Embryonic facial prominence (tissue), 1 donor: ENCODE measurements around the gene ZNF502.

ENCODE experiments used
- DNase-seq: peaks from one replicate; pipeline ENCODE4 v3.0.0-alpha.2; 2016; ENCODE audit errors: extremely low spot score

Gene ZNF502

DNA sequence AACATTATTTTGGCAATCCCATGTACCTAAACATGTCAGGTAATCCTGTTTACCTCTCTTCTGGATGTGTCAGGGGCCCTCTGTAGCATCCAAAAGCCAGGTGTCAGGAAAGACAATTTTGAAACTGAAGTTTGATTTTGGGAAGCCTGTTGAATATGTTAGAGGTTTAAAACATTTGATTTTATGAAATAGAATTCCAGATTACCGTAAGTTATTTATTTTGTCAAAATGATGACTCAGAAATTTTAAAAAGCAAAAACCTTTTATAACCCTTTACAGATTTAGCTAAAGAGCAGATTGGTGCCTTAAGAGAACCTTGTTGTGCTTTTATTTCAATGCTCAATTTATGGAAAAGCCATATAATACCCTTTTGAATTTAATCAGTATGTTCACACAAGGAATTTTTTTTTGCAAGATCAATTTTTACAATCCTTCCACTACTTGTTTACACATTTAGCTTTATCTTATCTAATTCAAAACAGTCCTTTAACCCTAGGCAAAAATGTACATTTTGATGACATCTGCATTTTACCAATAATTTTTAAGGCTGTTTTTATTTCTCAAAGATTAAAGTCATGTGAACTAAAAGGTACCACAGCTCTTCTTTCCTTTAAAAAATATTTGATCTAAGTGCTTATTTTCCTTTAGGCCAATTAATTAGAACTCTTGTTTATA, 59.1 kb downstream of the ZNF502 start:
- DNase-seq = no peak

DNA sequence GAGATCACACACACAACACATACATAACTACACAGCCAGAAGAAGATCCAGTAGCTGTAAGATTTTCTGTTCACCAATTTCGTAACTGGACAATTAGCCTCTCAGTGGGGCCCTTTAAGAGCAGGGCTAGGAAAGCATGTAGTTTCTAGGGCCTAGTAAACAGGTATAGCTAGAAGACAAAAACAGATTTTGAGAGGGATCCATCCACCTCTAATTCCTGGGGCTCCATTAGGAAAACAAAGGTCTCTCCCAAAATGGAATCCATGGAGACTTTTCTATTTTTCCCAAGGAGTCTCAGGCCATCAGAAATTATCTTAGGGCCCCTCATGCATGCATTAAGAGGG, 59.6 kb downstream of the ZNF502 start:
- DNase-seq = no peak
